Sigmoid colon (tissue), 7 donors: ENCODE data around the gene PLXNA4. TPM values are rescaled to one million over a fixed set of nuclear protein-coding genes. Genes with fewer than 3 reads are reported as not detected.

Experiments used
- DNase-seq: peaks from one replicate; pipeline ENCODE4 v3.0.0-alpha.2; 2019
- H3K27ac ChIP-seq, 4 donors: fragments of 200-600 bp; sonication (generic); one replicate each; pipeline ENCODE4 v1.5.1; 2016 to 2019; ENCODE audit warnings: mild to moderate bottlenecking in 1 of 4
- H3K27me3 ChIP-seq, 3 donors: fragments of 200-600 bp; sonication (generic); one replicate each; pipeline ENCODE4 v1.5.1; 2019; ENCODE audit warnings: mild to moderate bottlenecking in 1 of 3
- H3K36me3 ChIP-seq, 4 donors: fragments of 200-600 bp; sonication (generic); one replicate each; pipeline ENCODE4 v1.5.1; 2016 to 2019
- H3K4me1 ChIP-seq, 4 donors: fragments of 200-600 bp; sonication (generic); one replicate each; pipeline ENCODE4 v1.5.1; 2017 to 2019
- H3K4me3 ChIP-seq, 4 donors: fragments of 200-600 bp; sonication (generic); one replicate each; pipeline ENCODE4 v1.5.1; 2017 to 2019; ENCODE audit warnings: mild to moderate bottlenecking in 2 of 4, moderate library complexity in 1 of 4
- H3K9me3 ChIP-seq, 4 donors: fragments of 200-600 bp in 3 of 4; sonication (generic) in 3 of 4; one replicate each; pipeline versions ENCODE4 v1.5.1 to v1.6.1; 2013 to 2019
- CTCF ChIP-seq, 4 experiments: fragments of 450-650 bp in 3 of 4; fragments of 200-600 bp in 1 of 4; IDR thresholded peaks; one replicate each; pipeline ENCODE4 v1.5.1; 2016 to 2019; ENCODE audit warnings: antibody characterized with exemption in 4 of 4, mild to moderate bottlenecking in 3 of 4, moderate library complexity in 2 of 4
- EP300 ChIP-seq, 4 donors: sonication (generic); formaldehyde crosslinking; IDR thresholded peaks; one replicate each; pipeline ENCODE4 v1.6.1; 2017; ENCODE audit warnings: antibody characterized with exemption in 4 of 4
- POLR2A ChIP-seq, 2 donors: fragments of 450-650 bp; IDR thresholded peaks; one replicate each; pipeline ENCODE4 v1.6.1; 2016; ENCODE audit warnings: antibody characterized with exemption in 2 of 2, mild to moderate bottlenecking in 2 of 2, moderate library complexity in 2 of 2
- POLR2AphosphoS5 ChIP-seq, 4 donors: sonication (generic); formaldehyde crosslinking; IDR thresholded peaks; one replicate each; pipeline ENCODE4 v1.6.1; 2017; ENCODE audit warnings: antibody characterized with exemption in 4 of 4
- WGBS, 2 donors: extraction: QIAGEN DNeasy Blood & Tissue Kit; methylation state at CpG; one replicate each; pipeline ENCODE4 v1.1.7; 2013; 5-methylcytosine and 5-hydroxymethylcytosine counted together
- intact Hi-C: fragments of 100-400 bp; cut with DNase I; formaldehyde crosslinking; loops from one replicate; pipeline ENCODE4 v1.15.1; 2023
- polyA plus RNA-seq, 3 donors: library from polyadenylated mRNA; stranded (reverse); fragments of 200-250 nt; gene quantifications; one replicate each; pipeline ENCODE4 v1.2.3, GENCODE V29; 2013
- total RNA-seq, 4 donors: library from RNA; depleted of rRNA; stranded (reverse); fragments of >200 nt; gene quantifications; one replicate each; pipeline ENCODE4 v1.1.0, GENCODE V29; 2016
- donor health status: healthy with polysubstance abuse.
- donor health status: Bipolar disorder and iron deficiency.
- donor health status: healthy.

PLXNA4 gene
- total and polyA plus RNA-seq, 7 donors = under 0.01 to 10.5 (median 3.7) TPM; not detected in 1

- 75 to 81% methylated on average over 7 of the region's 7 CpGs for WGBS, 2 donors
Observed at GRCh38 chr7:132456418-132456817, 119.9 kb downstream of the PLXNA4 start.

GRCh38 chr7:132455378-132455777, 120.9 kb downstream of the PLXNA4 start:
- Histone ChIP-seq H3K27ac (no peak overlapping the region), H3K36me3 (no peaks in the 10 kb centered on the region), H3K4me1 (peaks cover 0 to 5% (median 0%) of the 10 kb centered on the region in 4 donors), H3K4me3 (no peak overlapping the region), H3K9me3 (no peaks in the 10 kb centered on the region), H3K27me3 (no peaks in the 10 kb centered on the region)
- intact Hi-C loops = no loop called here
- TF ChIP-seq EP300 (IDR thresholded peaks at IDR 0.05) = no peak
- TF ChIP-seq POLR2AphosphoS5 (IDR thresholded peaks at IDR 0.05) = no peak
- TF ChIP-seq CTCF (IDR thresholded peaks at IDR 0.05) = no peak
- no peak for TF ChIP-seq POLR2A (IDR thresholded peaks at IDR 0.05)
- 52 to 68% methylated on average over 9 of the region's 9 CpGs for WGBS, 2 donors
- DNase-seq = no peak

More at GRCh38 chr7:132456418-132456817, 119.9 kb downstream of the PLXNA4 start:
- Histone ChIP-seq H3K4me1 (peaks cover 0 to 5% (median 0%) of the 10 kb centered on the region in 4 donors), H3K9me3 (no peaks in the 10 kb centered on the region), H3K36me3 (no peaks in the 10 kb centered on the region), H3K27ac (no peak overlapping the region), H3K27me3 (no peaks in the 10 kb centered on the region), H3K4me3 (no peak overlapping the region)
- intact Hi-C loops = no loop called here
- TF ChIP-seq POLR2A (IDR thresholded peaks at IDR 0.05) (no peak), EP300 (IDR thresholded peaks at IDR 0.05) (no peak), CTCF (IDR thresholded peaks at IDR 0.05) (no peak), POLR2AphosphoS5 (IDR thresholded peaks at IDR 0.05) (no peak)
- DNase-seq = no peak

- Histone ChIP-seq H3K4me1 (peaks cover 0 to 5% (median 0%) of the 10 kb centered on the region in 4 donors), H3K9me3 (no peaks in the 10 kb centered on the region), H3K36me3 (no peaks in the 10 kb centered on the region), H3K27me3 (no peaks in the 10 kb centered on the region), H3K27ac (no peak overlapping the region), H3K4me3 (no peak overlapping the region)
- TF ChIP-seq POLR2A (IDR thresholded peaks at IDR 0.05) = no peak
- TF ChIP-seq CTCF (IDR thresholded peaks at IDR 0.05) = no peak
- TF ChIP-seq POLR2AphosphoS5 (IDR thresholded peaks at IDR 0.05) = no peak
- TF ChIP-seq EP300 (IDR thresholded peaks at IDR 0.05) = no peak
- no peak for DNase-seq
- intact Hi-C loops = no loop called here
- WGBS, 2 donors = 93 to 94% methylated on average over 3 of the region's 3 CpGs
Observed at GRCh38 chr7:132453826-132454225, 122.4 kb downstream of the PLXNA4 start.

GRCh38 chr7:132451161-132451560, 125.1 kb downstream of the PLXNA4 start:
- TF ChIP-seq POLR2AphosphoS5 (IDR thresholded peaks at IDR 0.05) (no peak), EP300 (IDR thresholded peaks at IDR 0.05) (no peak), POLR2A (IDR thresholded peaks at IDR 0.05) (no peak), CTCF (IDR thresholded peaks at IDR 0.05) (no peak)
- WGBS, 2 donors = 85% methylated on average over 6 of the region's 6 CpGs
- intact Hi-C loops = no loop called here
- no peak for DNase-seq
- Histone ChIP-seq H3K9me3 (no peaks in the 10 kb centered on the region), H3K27ac (no peak overlapping the region), H3K4me3 (no peak overlapping the region), H3K27me3 (no peaks in the 10 kb centered on the region), H3K36me3 (no peaks in the 10 kb centered on the region), H3K4me1 (no peaks in the 10 kb centered on the region)

- intact Hi-C loops = no loop called here
- no peaks in the 10 kb centered on the region for H3K27me3 ChIP-seq
- DNase-seq = no peak
- H3K9me3 ChIP-seq = no peaks in the 10 kb centered on the region
- H3K36me3 ChIP-seq = no peaks in the 10 kb centered on the region
- no peaks in the 10 kb centered on the region for H3K4me1 ChIP-seq
- 73 to 76% methylated on average over 1 of the region's 1 CpG for WGBS, 2 donors
- no peak for TF ChIP-seq CTCF (IDR thresholded peaks at IDR 0.05)
- H3K27ac ChIP-seq = no peak overlapping the region
- H3K4me3 ChIP-seq = no peak overlapping the region
Observed at GRCh38 chr7:132450696-132451095, 125.6 kb downstream of the PLXNA4 start.
